Progenitor cell of endocrine pancreas (in vitro differentiated cells): Measurements from ENCODE around the gene OR5A1. TPM values are rescaled to one million over a fixed set of nuclear protein-coding genes. Genes with fewer than 3 reads are reported as not detected.

Experiments
- DNase-seq: peaks from one replicate; pipeline ENCODE4 v3.0.0; 2021; ENCODE audit warnings: low spot score; ENCODE audit not compliant: unreplicated experiment
- H3K27ac Mint-ChIP-seq: 2 replicates; pipeline ENCODE4 v1.8.0; 2021; ENCODE audit warnings: mild to moderate bottlenecking, moderate library complexity, mixed read lengths
- H3K27me3 Mint-ChIP-seq: 2 replicates; pipeline ENCODE4 v1.8.0; 2021; ENCODE audit warnings: mixed read lengths
- H3K36me3 Mint-ChIP-seq: 2 replicates; pipeline ENCODE4 v1.8.0; 2022; ENCODE audit warnings: mixed read lengths; ENCODE audit not compliant: insufficient read depth
- H3K4me1 Mint-ChIP-seq: 2 replicates; pipeline ENCODE4 v1.8.0; 2021; ENCODE audit warnings: low read depth, mixed read lengths
- H3K4me3 Mint-ChIP-seq: 2 replicates; pipeline ENCODE4 v1.8.0; 2021; ENCODE audit warnings: low read depth, mild to moderate bottlenecking, moderate library complexity, mixed read lengths
- H3K9me3 Mint-ChIP-seq: 2 replicates; pipeline ENCODE4 v1.8.0; 2021; ENCODE audit warnings: low read depth, mixed read lengths
- CTCF ChIP-seq: fragments of 200-600 bp; sonication (generic); IDR thresholded peaks from one replicate; pipeline ENCODE4 v1.5.0; 2021; ENCODE audit warnings: antibody characterized with exemption, mild to moderate bottlenecking; ENCODE audit not compliant: unreplicated experiment
- long read RNA-seq: library from polyadenylated mRNA; unstranded; transcript quantifications from one replicate; pipeline ENCODE4 v2.0.0, GENCODE V29; 2020
- total RNA-seq: library from RNA; stranded (reverse); gene quantifications from 2 replicates; pipeline ENCODE4 v1.2.1, GENCODE V29; 2021

Gene OR5A1
- total RNA-seq, result not detected in 2 replicates
- long read RNA-seq, result 0 reads

DNA sequence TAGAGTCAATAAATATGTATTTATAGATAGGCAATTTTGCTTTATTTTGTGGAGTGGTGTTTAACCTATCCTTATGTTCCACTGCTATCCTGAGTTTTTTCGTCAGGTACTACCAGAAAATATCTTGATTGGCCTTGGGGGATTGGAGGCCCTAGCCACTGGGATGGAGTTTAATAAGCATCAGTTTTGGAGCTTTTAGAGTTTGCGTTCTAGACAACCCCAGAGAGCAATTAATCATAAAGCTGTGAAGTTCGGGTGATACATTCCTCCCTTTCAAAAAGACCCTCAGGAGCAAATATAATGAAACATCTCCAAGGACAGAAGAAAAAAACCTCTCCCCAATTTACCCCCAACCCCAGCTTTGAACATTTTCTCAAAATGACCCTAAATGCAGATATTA is at the start of gene OR5A1:
Gene OR5A1, plus strand, starts transcription at position 301 of the 400 bp plus-strand sequence. CDS start 6,700 bp downstream, outside the sequence.
- Mint-ChIP-seq H3K9me3 (no peaks in the 10 kb centered on the region), H3K4me3 (no peak within 1 kb of the TSS)
- no peak for TF ChIP-seq CTCF

DNA sequence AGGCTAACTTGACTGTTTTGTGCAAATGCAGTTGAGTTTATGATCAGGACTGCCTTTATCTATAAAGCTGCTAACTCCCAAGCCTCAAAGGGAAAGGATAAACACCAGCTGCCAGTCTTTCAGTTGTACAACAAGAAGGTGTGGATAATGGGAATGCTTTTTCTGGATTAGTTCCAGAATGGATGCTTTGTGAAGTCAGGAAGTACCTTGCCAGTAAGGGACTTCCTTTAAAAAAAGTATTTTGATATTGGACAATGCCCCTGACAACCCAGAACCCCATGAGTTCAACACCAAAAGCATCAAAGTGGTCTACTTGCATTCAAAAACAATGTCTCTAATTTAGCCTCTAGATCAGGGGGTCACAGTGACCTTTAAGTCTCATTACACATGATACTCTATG is 42.1 kb upstream of the OR5A1 start:
- Mint-ChIP-seq H3K27ac (no peak overlapping the region), H3K27me3 (no peaks in the 10 kb centered on the region), H3K4me1 (no peaks in the 10 kb centered on the region), H3K36me3 (no peaks in the 10 kb centered on the region), H3K9me3 (peaks cover 23% of the 10 kb centered on the region), H3K4me3 (no peak overlapping the region)
- no peak for DNase-seq
- TF ChIP-seq CTCF, result no peak

More for the DNA sequence above, at the start of gene OR5A1:
- peaks cover 6% of the 10 kb centered on the region for H3K27me3 Mint-ChIP-seq
- DNase-seq, result no peak
- H3K36me3 Mint-ChIP-seq, result no peaks in the 10 kb centered on the region
- H3K27ac Mint-ChIP-seq, result no peak within 1 kb of the TSS
- no peaks in the 10 kb centered on the region for H3K4me1 Mint-ChIP-seq

- no peak overlapping the region for H3K4me3 Mint-ChIP-seq
- TF ChIP-seq CTCF, result no peak
Observed at GRCh38 chr11:59400461-59401261, 35.6 kb upstream of the OR5A1 start.

GRCh38 chr11:59401262-59401552 is 35.1 kb upstream of the OR5A1 start:
- no peak for TF ChIP-seq CTCF
- no peak overlapping the region for H3K4me3 Mint-ChIP-seq
- H3K36me3 Mint-ChIP-seq, result no peaks in the 10 kb centered on the region
- no peak for DNase-seq
- H3K4me1 Mint-ChIP-seq, result no peaks in the 10 kb centered on the region
- H3K27ac Mint-ChIP-seq, result no peak overlapping the region
- H3K27me3 Mint-ChIP-seq, result no peaks in the 10 kb centered on the region
- H3K9me3 Mint-ChIP-seq, result peaks cover 40% of the 10 kb centered on the region

More at GRCh38 chr11:59400461-59401261, 35.6 kb upstream of the OR5A1 start:
- H3K9me3 Mint-ChIP-seq, result peaks cover 35% of the 10 kb centered on the region
- H3K27ac Mint-ChIP-seq, result no peak overlapping the region
- no peaks in the 10 kb centered on the region for H3K27me3 Mint-ChIP-seq
- no peaks in the 10 kb centered on the region for H3K4me1 Mint-ChIP-seq
- H3K36me3 Mint-ChIP-seq, result no peaks in the 10 kb centered on the region
- no peak for DNase-seq

DNA sequence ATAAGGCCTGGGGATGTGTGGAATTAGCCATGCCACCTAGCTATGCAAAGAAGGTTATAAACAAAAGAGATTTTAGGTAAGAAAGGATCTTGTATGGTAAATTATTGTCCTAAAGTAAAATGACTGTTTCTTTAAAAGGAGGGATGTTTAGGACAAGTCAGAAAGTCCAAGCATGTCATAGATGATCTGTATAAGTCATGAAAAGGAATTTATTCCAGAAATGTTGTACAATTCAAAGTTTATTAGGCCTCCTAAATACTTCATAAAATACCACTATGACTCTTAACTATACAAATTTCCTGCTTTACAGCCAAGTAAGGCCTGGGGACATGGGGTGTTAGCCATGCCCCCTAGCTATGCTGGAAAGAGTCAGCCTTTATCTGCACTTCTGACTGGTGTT is 32.7 kb upstream of the OR5A1 start:
- Mint-ChIP-seq H3K27me3 (no peaks in the 10 kb centered on the region), H3K4me1 (no peaks in the 10 kb centered on the region), H3K36me3 (no peaks in the 10 kb centered on the region), H3K9me3 (peaks cover 46% of the 10 kb centered on the region), H3K4me3 (no peak overlapping the region), H3K27ac (no peak overlapping the region)
- no peak for DNase-seq
- no peak for TF ChIP-seq CTCF
